Measurements from ENCODE around the gene SLC6A19. TPM values are rescaled to one million over a fixed set of nuclear protein-coding genes. Genes with fewer than 3 reads are reported as not detected.

Gene SLC6A19
- total and polyA plus RNA-seq, 9 of the 15 experiments (the other 6 are each of a cell fraction or from before 2014, with no cell fraction given) = 0.03 to 1.6 (median 0.59) TPM

DNA sequence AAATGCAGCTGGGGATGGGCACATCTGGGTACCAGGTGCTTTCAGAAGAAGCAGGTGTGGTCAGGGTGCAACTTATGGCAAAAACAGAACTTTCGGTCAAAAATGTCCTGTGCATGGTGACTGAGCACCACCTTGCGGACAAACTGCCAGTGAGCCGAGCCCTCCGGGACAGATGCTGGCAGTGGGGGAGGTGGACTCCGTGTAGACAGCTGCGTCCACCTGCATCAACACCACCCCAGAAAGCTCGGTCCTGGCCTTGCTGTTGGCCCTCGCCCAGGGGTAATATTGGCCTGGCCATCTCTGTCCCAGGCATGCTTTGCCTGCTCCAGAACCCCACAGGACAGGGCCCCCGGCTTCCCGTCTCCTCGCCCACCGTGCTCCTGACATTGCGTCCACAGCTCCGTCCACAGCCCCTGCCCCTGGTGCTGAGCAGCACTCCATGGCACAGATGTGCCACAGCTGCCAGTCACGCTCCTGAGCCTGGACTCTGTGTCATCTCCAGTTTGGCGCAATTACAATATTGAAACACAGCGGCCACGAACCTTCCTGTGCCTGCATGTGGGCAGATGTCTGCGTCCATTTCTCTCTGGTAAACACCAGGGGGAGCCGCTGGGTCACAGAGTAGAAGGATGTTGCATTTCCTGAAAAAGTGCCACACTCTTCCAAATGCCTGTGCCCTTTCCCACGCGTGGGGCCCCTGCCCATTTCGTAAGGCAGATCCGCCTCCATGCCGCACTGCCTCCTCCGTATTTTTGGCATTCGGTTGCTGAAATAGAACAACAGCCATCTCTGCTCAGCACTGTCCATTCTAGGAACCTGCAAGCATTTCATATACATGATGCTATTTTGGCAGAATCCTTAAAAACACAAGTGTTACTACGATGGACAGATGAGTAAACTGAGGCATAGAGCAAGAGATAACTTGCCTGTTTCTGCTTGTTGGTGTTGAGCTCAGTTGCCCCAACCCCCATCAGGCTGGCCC, 33.4 kb upstream of the SLC6A19 start (continued):
- TF ChIP-seq, protein P1, sequence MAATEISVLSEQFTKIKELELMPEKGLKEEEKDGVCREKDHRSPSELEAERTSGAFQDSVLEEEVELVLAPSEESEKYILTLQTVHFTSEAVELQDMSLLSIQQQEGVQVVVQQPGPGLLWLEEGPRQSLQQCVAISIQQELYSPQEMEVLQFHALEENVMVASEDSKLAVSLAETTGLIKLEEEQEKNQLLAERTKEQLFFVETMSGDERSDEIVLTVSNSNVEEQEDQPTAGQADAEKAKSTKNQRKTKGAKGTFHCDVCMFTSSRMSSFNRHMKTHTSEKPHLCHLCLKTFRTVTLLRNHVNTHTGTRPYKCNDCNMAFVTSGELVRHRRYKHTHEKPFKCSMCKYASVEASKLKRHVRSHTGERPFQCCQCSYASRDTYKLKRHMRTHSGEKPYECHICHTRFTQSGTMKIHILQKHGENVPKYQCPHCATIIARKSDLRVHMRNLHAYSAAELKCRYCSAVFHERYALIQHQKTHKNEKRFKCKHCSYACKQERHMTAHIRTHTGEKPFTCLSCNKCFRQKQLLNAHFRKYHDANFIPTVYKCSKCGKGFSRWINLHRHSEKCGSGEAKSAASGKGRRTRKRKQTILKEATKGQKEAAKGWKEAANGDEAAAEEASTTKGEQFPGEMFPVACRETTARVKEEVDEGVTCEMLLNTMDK (IDR thresholded peaks at IDR 0.05; ENCODE audit: borderline replicate concordance, insufficient read depth, low read depth, low read length, poor library complexity, severe bottlenecking) = no peak
- TF ChIP-seq, protein P2, sequence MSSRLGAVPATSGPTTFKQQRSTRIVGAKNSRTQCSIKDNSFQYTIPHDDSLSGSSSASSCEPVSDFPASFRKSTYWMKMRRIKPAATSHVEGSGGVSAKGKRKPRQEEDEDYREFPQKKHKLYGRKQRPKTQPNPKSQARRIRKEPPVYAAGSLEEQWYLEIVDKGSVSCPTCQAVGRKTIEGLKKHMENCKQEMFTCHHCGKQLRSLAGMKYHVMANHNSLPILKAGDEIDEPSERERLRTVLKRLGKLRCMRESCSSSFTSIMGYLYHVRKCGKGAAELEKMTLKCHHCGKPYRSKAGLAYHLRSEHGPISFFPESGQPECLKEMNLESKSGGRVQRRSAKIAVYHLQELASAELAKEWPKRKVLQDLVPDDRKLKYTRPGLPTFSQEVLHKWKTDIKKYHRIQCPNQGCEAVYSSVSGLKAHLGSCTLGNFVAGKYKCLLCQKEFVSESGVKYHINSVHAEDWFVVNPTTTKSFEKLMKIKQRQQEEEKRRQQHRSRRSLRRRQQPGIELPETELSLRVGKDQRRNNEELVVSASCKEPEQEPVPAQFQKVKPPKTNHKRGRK (tag; IDR thresholded peaks at IDR 0.05) = no peak
- 0 out of 2 replicates have a peak, but pooled peaks have one; percentile 55 for TF ChIP-seq ERF (CRISPR knock-in tag; IDR thresholded peaks at IDR 0.05)
- TF ChIP-seq NFRKB (IDR thresholded peaks at IDR 0.05; ENCODE audit: low read depth) = no peak
- TF ChIP-seq COPS2 (conservative IDR thresholded peaks at IDR 0.05) = no peak
- TF ChIP-seq RBM39 (optimal IDR thresholded peaks at IDR 0.05; ENCODE audit: low read depth, low read length) = no peak
- TF ChIP-seq ZNF79 (CRISPR knock-in tag; IDR thresholded peaks at IDR 0.05; ENCODE audit: low read depth) = no peak
- TF ChIP-seq HIVEP1 (CRISPR knock-in tag; IDR thresholded peaks at IDR 0.05) = no peak
- TF ChIP-seq MAFF (IDR thresholded peaks at IDR 0.05; ENCODE audit: low read length) = no peak
- TF ChIP-seq TRIM24 (IDR thresholded peaks at IDR 0.05) = no peak
- peak; percentile 53; the same call in 1 of the 2 replicates for TF ChIP-seq FOXK1 (CRISPR knock-in tag; IDR thresholded peaks at IDR 0.05; ENCODE audit: borderline replicate concordance)
- no peak for TF ChIP-seq ZNF431 (CRISPR knock-in tag; IDR thresholded peaks at IDR 0.05)
- TF ChIP-seq DDX20 (tag; IDR thresholded peaks at IDR 0.05; ENCODE audit: low read depth) = no peak
- no peak for TF ChIP-seq SPI1 (IDR thresholded peaks at IDR 0.05; ENCODE audit: borderline replicate concordance, low read depth, low read length)
- TF ChIP-seq CEBPG (CRISPR knock-in tag; IDR thresholded peaks at IDR 0.05) = 0 out of 2 replicates have a peak, but pooled peaks have one; percentile 7
- TF ChIP-seq CEBPG (tag; conservative IDR thresholded peaks at IDR 0.05 in 1 of 2, IDR thresholded peaks at IDR 0.05 in 1 of 2) = no peak
- TF ChIP-seq PRMT5 (CRISPR knock-in tag; IDR thresholded peaks at IDR 0.05) = no peak
- TF ChIP-seq ILK (tag; IDR thresholded peaks at IDR 0.05; ENCODE audit: borderline replicate concordance, low read depth) = no peak
- TF ChIP-seq, protein P3, sequence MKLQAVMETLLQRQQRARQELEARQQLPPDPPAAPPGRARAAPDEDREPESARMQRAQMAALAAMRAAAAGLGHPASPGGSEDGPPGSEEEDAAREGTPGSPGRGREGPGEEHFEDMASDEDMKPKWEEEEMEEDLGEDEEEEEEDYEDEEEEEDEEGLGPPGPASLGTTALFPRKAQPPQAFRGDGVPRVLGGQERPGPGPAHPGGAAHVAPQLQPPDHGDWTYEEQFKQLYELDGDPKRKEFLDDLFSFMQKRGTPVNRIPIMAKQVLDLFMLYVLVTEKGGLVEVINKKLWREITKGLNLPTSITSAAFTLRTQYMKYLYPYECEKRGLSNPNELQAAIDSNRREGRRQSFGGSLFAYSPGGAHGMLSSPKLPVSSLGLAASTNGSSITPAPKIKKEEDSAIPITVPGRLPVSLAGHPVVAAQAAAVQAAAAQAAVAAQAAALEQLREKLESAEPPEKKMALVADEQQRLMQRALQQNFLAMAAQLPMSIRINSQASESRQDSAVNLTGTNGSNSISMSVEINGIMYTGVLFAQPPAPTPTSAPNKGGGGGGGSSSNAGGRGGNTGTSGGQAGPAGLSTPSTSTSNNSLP (IDR thresholded peaks at IDR 0.05; ENCODE audit: borderline replicate concordance, low read depth, low read length) = no peak
- no peak for TF ChIP-seq U2AF2 (optimal IDR thresholded peaks at IDR 0.05; ENCODE audit: low read depth, low read length)
- TF ChIP-seq, protein P4, sequence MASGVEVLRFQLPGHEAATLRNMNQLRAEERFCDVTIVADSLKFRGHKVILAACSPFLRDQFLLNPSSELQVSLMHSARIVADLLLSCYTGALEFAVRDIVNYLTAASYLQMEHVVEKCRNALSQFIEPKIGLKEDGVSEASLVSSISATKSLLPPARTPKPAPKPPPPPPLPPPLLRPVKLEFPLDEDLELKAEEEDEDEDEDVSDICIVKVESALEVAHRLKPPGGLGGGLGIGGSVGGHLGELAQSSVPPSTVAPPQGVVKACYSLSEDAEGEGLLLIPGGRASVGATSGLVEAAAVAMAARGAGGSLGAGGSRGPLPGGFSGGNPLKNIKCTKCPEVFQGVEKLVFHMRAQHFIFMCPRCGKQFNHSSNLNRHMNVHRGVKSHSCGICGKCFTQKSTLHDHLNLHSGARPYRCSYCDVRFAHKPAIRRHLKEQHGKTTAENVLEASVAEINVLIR (CRISPR knock-in tag; IDR thresholded peaks at IDR 0.05) = no peak

All from K562 (cell line).